GM12878 (cell line): ENCODE results near the gene USP16. TPM values are rescaled to one million over a fixed set of nuclear protein-coding genes. Genes with fewer than 3 reads are reported as not detected.

ENCODE experiments used
- BHLHE40 ChIP-seq, 2 experiments: fragments of 450-650 bp in 1 of 2; IDR thresholded peaks; 2 replicates each; pipeline ENCODE4 v1.6.1; 2011 to 2017; ENCODE audit warnings: low read depth in 2 of 2, borderline replicate concordance in 1 of 2, improper control_type of control experiment in 1 of 2, low read length in 1 of 2, mild to moderate bottlenecking in 1 of 2
- CBX5 ChIP-seq: sonication (generic); IDR thresholded peaks from 2 replicates; pipeline ENCODE4 v1.6.1; 2016; ENCODE audit warnings: low read depth, moderate library complexity, mild to moderate bottlenecking, inconsistent platforms
- EZH2 ChIP-seq: IDR thresholded peaks from 2 replicates; pipeline ENCODE4 v1.6.1; 2012; ENCODE audit warnings: low read depth, mild to moderate bottlenecking, control low read depth, inconsistent platforms, low read length, borderline replicate concordance; ENCODE audit not compliant: control insufficient read depth
- KAT2A ChIP-seq: conservative IDR thresholded peaks from 2 replicates; pipeline ENCODE4 v1.6.1; 2011; ENCODE audit warnings: low read depth, low read length; ENCODE audit not compliant: control insufficient read depth
- KLF5 ChIP-seq: fragments of 450-650 bp; IDR thresholded peaks from 2 replicates; pipeline ENCODE4 v1.6.1; 2014; ENCODE audit warnings: mild to moderate bottlenecking; ENCODE audit not compliant: partially characterized antibody
- MTA2 ChIP-seq: fragments of 450-650 bp; IDR thresholded peaks from 2 replicates; pipeline ENCODE4 v1.6.1; 2016; ENCODE audit warnings: low read depth, mild to moderate bottlenecking, moderate library complexity
- MYC ChIP-seq: IDR thresholded peaks from 2 replicates; pipeline ENCODE4 v1.6.1; 2011; ENCODE audit warnings: mild to moderate bottlenecking, low read length, moderate library complexity, inconsistent platforms; ENCODE audit not compliant: insufficient read depth, insufficient replicate concordance, insufficient read length, severe bottlenecking
- NBN ChIP-seq: fragments of 450-650 bp; IDR thresholded peaks from 2 replicates; pipeline ENCODE4 v1.6.1; 2016
- NR2C1 ChIP-seq: fragments of 450-650 bp; IDR thresholded peaks from 2 replicates; pipeline ENCODE4 v1.6.1; 2017; ENCODE audit warnings: antibody characterized with exemption, mild to moderate bottlenecking, moderate library complexity
- NR2F1 ChIP-seq: fragments of 450-650 bp; conservative IDR thresholded peaks from 2 replicates; pipeline ENCODE4 v1.6.1; 2017; ENCODE audit warnings: mild to moderate bottlenecking
- RAD21 ChIP-seq: IDR thresholded peaks from 2 replicates; pipeline ENCODE4 v1.6.1; 2011; ENCODE audit warnings: mild to moderate bottlenecking, low read depth, low read length, moderate library complexity; ENCODE audit not compliant: insufficient read depth
- SIX5 ChIP-seq: IDR thresholded peaks from 2 replicates; pipeline ENCODE4 v1.6.1; 2011; ENCODE audit warnings: mild to moderate bottlenecking, low read depth, low read length, moderate library complexity; ENCODE audit not compliant: severe bottlenecking
- SUZ12 ChIP-seq: fragments of 200-600 bp; sonication (generic); IDR thresholded peaks from one replicate; pipeline ENCODE4 v1.6.1; 2018; ENCODE audit warnings: antibody characterized with exemption, mild to moderate bottlenecking; ENCODE audit not compliant: unreplicated experiment
- TAF1 ChIP-seq: IDR thresholded peaks from 2 replicates; pipeline ENCODE4 v1.6.1; 2011; ENCODE audit warnings: mild to moderate bottlenecking, low read depth, low read length, borderline replicate concordance
- TBL1XR1 ChIP-seq: IDR thresholded peaks from 2 replicates; pipeline ENCODE4 v1.6.1; 2012; ENCODE audit warnings: low read depth, low read length, improper control_type of control experiment
- ZNF274 ChIP-seq: IDR thresholded peaks from one replicate; pipeline ENCODE4 v1.8.0; 2011; ENCODE audit not compliant: insufficient read length, insufficient read depth
- ZZZ3 ChIP-seq: IDR thresholded peaks from 2 replicates; pipeline ENCODE4 v1.6.1; 2011; ENCODE audit warnings: low read depth; ENCODE audit not compliant: control insufficient read depth, insufficient read length
- polyA plus RNA-seq, 11 experiments: library from polyadenylated mRNA; depleted of rRNA in 4 of 11; unstranded in 6 of 11; stranded (reverse) in 5 of 11; fragments of >200 nt; fragmentation: Nextera tagmentation in 4 of 11; fragmentation: Illumina TruSeq in 1 of 11; extraction: Ambion mirVana in 4 of 11; extraction: Trizol in 1 of 11; gene quantifications; 1 replicate in 1 of 11; 2 replicates in 10 of 11; pipeline versions ENCODE4 v1.2.1 to v1.2.3, GENCODE V29; 2011 to 2016; ENCODE audit warnings: inconsistent platforms in 2 of 11, missing spikeins in 2 of 11, low read depth in 1 of 11
- total RNA-seq, 4 experiments: library from RNA; depleted of rRNA in 3 of 4; stranded (reverse); fragments of >200 nt in 3 of 4; fragmentation: Illumina TruSeq in 1 of 4; extraction: Trizol in 1 of 4; gene quantifications; 2 replicates each; pipeline versions ENCODE4 v1.2.1 to v1.2.3, GENCODE V29; 2013 to 2021
- TF ChIP-seq, protein P1 (sequence below): fragments of 450-650 bp; IDR thresholded peaks from 2 replicates; pipeline ENCODE4 v1.6.1; 2018; ENCODE audit warnings: borderline replicate concordance, mild to moderate bottlenecking; ENCODE audit not compliant: partially characterized antibody
- TF ChIP-seq, protein P2 (sequence below): fragments of 450-650 bp; formaldehyde crosslinking; IDR thresholded peaks from 2 replicates; pipeline ENCODE4 v1.4.0; 2022; ENCODE audit warnings: mild to moderate bottlenecking, moderate library complexity
- TF ChIP-seq, protein P3 (sequence below): fragments of 450-650 bp; IDR thresholded peaks from 2 replicates; pipeline ENCODE4 v1.6.1; 2017; ENCODE audit warnings: mild to moderate bottlenecking, moderate library complexity

The USP16 gene
- total and polyA plus RNA-seq, 10 of the 15 experiments (the other 5 are each of a cell fraction or from before 2014, with no cell fraction given): 29.5 to 68.7 (median 52.3) TPM

DNA sequence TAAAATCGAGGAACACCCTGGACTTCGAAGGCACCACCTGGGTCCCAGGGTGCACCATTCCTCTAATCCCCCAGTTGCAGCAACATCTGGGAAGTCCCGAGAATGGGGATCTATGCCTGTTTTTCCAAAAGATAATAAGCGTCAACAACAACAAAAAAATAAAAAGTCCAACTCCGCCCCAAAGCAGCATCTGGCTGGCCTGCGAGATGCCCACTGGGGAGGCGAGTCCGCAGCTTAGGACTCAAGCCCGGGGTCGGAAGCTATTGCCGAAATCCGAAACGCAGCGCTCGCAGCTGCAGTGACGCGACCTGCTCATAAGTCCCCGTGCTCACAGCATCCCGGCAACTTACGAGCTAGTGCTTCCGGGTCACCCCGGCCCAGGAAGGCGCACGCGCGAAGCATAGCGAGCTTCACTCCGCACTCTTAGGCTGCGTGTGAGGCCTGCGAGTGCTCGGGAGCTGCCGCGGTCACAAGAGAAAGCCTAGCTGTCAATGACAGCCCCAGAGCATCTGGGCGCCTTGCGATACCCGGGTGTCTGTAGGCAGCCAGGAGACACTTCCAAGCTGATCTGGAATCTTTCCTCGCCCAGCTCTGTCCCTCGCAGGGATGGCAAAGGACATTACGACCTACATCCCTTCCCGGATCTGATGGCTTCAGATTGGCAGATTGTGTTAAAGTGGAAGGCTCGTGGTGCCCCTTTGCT is 21.9 kb upstream of the USP16 start (continued):
- no peak for TF ChIP-seq RAD21
- peak; percentile 74 for TF ChIP-seq NBN
- TF ChIP-seq KLF5: peak; percentile 81
- no peak for TF ChIP-seq SUZ12
- TF ChIP-seq MYC: peak; percentile 34
- TF ChIP-seq EZH2: no peak
- peak; percentile 60 to 88; a peak in 3 of 4 replicates for TF ChIP-seq BHLHE40 (IDR thresholded peaks at IDR 0.05; ENCODE audit: borderline replicate concordance in 1 of 2, low read depth in 2 of 2, low read length in 1 of 2)
- no peak for TF ChIP-seq ZNF274
- TF ChIP-seq NR2C1: peak; percentile 97
- TF ChIP-seq, protein P1, sequence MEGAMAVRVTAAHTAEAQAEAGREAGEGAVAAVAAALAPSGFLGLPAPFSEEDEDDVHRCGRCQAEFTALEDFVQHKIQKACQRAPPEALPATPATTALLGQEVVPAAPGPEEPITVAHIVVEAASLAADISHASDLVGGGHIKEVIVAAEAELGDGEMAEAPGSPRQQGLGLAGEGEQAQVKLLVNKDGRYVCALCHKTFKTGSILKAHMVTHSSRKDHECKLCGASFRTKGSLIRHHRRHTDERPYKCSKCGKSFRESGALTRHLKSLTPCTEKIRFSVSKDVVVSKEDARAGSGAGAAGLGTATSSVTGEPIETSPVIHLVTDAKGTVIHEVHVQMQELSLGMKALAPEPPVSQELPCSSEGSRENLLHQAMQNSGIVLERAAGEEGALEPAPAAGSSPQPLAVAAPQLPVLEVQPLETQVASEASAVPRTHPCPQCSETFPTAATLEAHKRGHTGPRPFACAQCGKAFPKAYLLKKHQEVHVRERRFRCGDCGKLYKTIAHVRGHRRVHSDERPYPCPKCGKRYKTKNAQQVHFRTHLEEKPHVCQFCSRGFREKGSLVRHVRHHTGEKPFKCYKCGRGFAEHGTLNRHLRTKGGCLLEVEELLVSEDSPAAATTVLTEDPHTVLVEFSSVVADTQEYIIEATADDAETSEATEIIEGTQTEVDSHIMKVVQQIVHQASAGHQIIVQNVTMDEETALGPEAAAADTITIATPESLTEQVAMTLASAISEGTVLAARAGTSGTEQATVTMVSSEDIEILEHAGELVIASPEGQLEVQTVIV: peak; percentile 53
- TF ChIP-seq SIX5: peak; percentile 38
- peak; percentile 77 for TF ChIP-seq TBL1XR1
- no peak for TF ChIP-seq KAT2A
- peak; percentile 77 for TF ChIP-seq MTA2
- TF ChIP-seq, protein P2, sequence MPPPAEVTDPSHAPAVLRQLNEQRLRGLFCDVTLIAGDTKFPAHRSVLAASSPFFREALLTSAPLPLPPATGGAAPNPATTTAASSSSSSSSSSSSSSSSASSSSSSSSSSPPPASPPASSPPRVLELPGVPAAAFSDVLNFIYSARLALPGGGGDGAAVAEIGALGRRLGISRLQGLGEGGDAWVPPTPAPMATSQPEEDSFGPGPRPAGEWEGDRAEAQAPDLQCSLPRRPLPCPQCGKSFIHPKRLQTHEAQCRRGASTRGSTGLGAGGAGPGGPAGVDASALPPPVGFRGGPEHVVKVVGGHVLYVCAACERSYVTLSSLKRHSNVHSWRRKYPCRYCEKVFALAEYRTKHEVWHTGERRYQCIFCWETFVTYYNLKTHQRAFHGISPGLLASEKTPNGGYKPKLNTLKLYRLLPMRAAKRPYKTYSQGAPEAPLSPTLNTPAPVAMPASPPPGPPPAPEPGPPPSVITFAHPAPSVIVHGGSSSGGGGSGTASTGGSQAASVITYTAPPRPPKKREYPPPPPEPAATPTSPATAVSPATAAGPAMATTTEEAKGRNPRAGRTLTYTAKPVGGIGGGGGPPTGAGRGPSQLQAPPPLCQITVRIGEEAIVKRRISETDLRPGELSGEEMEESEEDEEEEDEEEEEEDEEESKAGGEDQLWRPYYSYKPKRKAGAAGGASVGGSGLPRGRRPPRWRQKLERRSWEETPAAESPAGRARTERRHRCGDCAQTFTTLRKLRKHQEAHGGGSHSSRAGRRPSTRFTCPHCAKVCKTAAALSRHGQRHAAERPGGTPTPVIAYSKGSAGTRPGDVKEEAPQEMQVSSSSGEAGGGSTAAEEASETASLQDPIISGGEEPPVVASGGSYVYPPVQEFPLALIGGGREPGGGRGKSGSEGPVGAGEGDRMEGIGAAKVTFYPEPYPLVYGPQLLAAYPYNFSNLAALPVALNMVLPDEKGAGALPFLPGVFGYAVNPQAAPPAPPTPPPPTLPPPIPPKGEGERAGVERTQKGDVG: no peak
- TF ChIP-seq ZZZ3: no peak
- peak; percentile 96 for TF ChIP-seq TAF1
- TF ChIP-seq, protein P3, sequence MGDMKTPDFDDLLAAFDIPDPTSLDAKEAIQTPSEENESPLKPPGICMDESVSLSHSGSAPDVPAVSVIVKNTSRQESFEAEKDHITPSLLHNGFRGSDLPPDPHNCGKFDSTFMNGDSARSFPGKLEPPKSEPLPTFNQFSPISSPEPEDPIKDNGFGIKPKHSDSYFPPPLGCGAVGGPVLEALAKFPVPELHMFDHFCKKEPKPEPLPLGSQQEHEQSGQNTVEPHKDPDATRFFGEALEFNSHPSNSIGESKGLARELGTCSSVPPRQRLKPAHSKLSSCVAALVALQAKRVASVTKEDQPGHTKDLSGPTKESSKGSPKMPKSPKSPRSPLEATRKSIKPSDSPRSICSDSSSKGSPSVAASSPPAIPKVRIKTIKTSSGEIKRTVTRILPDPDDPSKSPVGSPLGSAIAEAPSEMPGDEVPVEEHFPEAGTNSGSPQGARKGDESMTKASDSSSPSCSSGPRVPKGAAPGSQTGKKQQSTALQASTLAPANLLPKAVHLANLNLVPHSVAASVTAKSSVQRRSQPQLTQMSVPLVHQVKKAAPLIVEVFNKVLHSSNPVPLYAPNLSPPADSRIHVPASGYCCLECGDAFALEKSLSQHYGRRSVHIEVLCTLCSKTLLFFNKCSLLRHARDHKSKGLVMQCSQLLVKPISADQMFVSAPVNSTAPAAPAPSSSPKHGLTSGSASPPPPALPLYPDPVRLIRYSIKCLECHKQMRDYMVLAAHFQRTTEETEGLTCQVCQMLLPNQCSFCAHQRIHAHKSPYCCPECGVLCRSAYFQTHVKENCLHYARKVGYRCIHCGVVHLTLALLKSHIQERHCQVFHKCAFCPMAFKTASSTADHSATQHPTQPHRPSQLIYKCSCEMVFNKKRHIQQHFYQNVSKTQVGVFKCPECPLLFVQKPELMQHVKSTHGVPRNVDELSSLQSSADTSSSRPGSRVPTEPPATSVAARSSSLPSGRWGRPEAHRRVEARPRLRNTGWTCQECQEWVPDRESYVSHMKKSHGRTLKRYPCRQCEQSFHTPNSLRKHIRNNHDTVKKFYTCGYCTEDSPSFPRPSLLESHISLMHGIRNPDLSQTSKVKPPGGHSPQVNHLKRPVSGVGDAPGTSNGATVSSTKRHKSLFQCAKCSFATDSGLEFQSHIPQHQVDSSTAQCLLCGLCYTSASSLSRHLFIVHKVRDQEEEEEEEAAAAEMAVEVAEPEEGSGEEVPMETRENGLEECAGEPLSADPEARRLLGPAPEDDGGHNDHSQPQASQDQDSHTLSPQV: peak; percentile 61; the same call in 1 of the 2 replicates
- TF ChIP-seq CBX5: peak; percentile 58; the same call in 1 of the 2 replicates
- TF ChIP-seq NR2F1: 0 out of 2 replicates have a peak, but pooled peaks have one; percentile 29
